SK-N-SH treated with all-trans-retinoic acid at 6 μM for 48 hours (cell line): ENCODE data around the gene NEUROD4.

ENCODE experiments used
- ATAC-seq: fragments of 200-7000 bp; cut with Tn5 transposase; 3 replicates; pipeline ENCODE4 v1.9.1; 2020; ENCODE audit warnings: mild to moderate bottlenecking, moderate library complexity
- BACH2 ChIP-seq: fragments of 250-450 bp; sonication (Bioruptor Pico); IDR thresholded peaks from 2 replicates; pipeline ENCODE4 v1.9.0; 2021; ENCODE audit warnings: mild to moderate bottlenecking, borderline replicate concordance
- CREB5 ChIP-seq: fragments of 250-450 bp; sonication (Bioruptor Pico); IDR thresholded peaks from 2 replicates; pipeline ENCODE4 v1.5.1; 2020; ENCODE audit warnings: low read depth, mild to moderate bottlenecking, moderate library complexity
- CSRNP3 ChIP-seq: fragments of 250-450 bp; sonication (Bioruptor Pico); IDR thresholded peaks from 2 replicates; pipeline ENCODE4 v1.5.1; 2021; ENCODE audit warnings: mild to moderate bottlenecking, moderate library complexity
- ESRRG ChIP-seq: fragments of 250-450 bp; sonication (Bioruptor Pico); IDR thresholded peaks from 2 replicates; pipeline ENCODE4 v1.6.1; 2021; ENCODE audit warnings: mild to moderate bottlenecking
- GLIS3 ChIP-seq: fragments of 250-450 bp; sonication (Bioruptor Pico); IDR thresholded peaks from 2 replicates; pipeline ENCODE4 v1.5.0; 2020; ENCODE audit warnings: mild to moderate bottlenecking, moderate library complexity
- ISL1 ChIP-seq: fragments of 250-450 bp; sonication (Bioruptor Pico); IDR thresholded peaks from 2 replicates; pipeline ENCODE4 v2.1.2; 2022; ENCODE audit warnings: mild to moderate bottlenecking, moderate library complexity
- OSR1 ChIP-seq: fragments of 250-450 bp; sonication (Bioruptor Pico); IDR thresholded peaks from 2 replicates; pipeline ENCODE4 v1.8.0; 2022; ENCODE audit warnings: moderate library complexity, mild to moderate bottlenecking, inconsistent platforms
- PATZ1 ChIP-seq: fragments of 250-450 bp; sonication (Bioruptor Pico); IDR thresholded peaks from 2 replicates; pipeline ENCODE4 v1.8.0; 2020; ENCODE audit warnings: mild to moderate bottlenecking, moderate library complexity, borderline replicate concordance
- POU6F1 ChIP-seq: fragments of 250-450 bp; sonication (Bioruptor Pico); IDR thresholded peaks from 2 replicates; pipeline ENCODE4 v1.8.0; 2021; ENCODE audit warnings: low read depth, mild to moderate bottlenecking, moderate library complexity, borderline replicate concordance
- RARB ChIP-seq: fragments of 250-450 bp; sonication (Bioruptor Pico); IDR thresholded peaks from 2 replicates; pipeline ENCODE4 v1.8.0; 2021; ENCODE audit warnings: mild to moderate bottlenecking, moderate library complexity
- SNAI2 ChIP-seq: fragments of 250-450 bp; sonication (Bioruptor Pico); IDR thresholded peaks from 2 replicates; pipeline ENCODE4 v1.5.0; 2020; ENCODE audit warnings: mild to moderate bottlenecking, moderate library complexity
- TCF4 ChIP-seq: fragments of 250-450 bp; sonication (Bioruptor Pico); IDR thresholded peaks from 2 replicates; pipeline ENCODE4 v1.8.0; 2021; ENCODE audit warnings: mild to moderate bottlenecking, moderate library complexity, borderline replicate concordance
- TOX ChIP-seq: fragments of 250-450 bp; sonication (Bioruptor Pico); IDR thresholded peaks from 2 replicates; pipeline ENCODE4 v1.8.0; 2021; ENCODE audit warnings: mild to moderate bottlenecking, moderate library complexity, borderline replicate concordance
- TSHZ2 ChIP-seq: fragments of 250-450 bp; sonication (Bioruptor Pico); IDR thresholded peaks from 2 replicates; pipeline ENCODE4 v1.5.0; 2020; ENCODE audit warnings: mild to moderate bottlenecking, moderate library complexity
- ZC3H10 ChIP-seq: fragments of 250-450 bp; sonication (Bioruptor Pico); IDR thresholded peaks from 2 replicates; pipeline ENCODE4 v1.5.1; 2021; ENCODE audit warnings: mild to moderate bottlenecking, moderate library complexity
- ZFP3 ChIP-seq: fragments of 250-450 bp; sonication (Bioruptor Pico); IDR thresholded peaks from 2 replicates; pipeline ENCODE4 v1.5.0; 2020; ENCODE audit warnings: mild to moderate bottlenecking, moderate library complexity
- ZNF565 ChIP-seq: fragments of 450-650 bp; formaldehyde crosslinking; conservative IDR thresholded peaks from 2 replicates; pipeline ENCODE4 v1.5.0; 2020; ENCODE audit warnings: low read depth, mild to moderate bottlenecking, moderate library complexity
- ZNF70 ChIP-seq: fragments of 450-650 bp; formaldehyde crosslinking; IDR thresholded peaks from 2 replicates; pipeline ENCODE4 v1.5.0; 2020; ENCODE audit warnings: mild to moderate bottlenecking, moderate library complexity
- ZNF8 ChIP-seq: fragments of 450-650 bp; formaldehyde crosslinking; IDR thresholded peaks from 2 replicates; pipeline ENCODE4 v1.5.0; 2020; ENCODE audit warnings: mild to moderate bottlenecking, moderate library complexity

NEUROD4 gene

GRCh38 chr12:54991991-54992375 lies 27.8 kb upstream of the NEUROD4 start (continued):
- TF ChIP-seq PATZ1 (CRISPR knock-in tag): no peak
- no peak for TF ChIP-seq GLIS3 (CRISPR knock-in tag)
- no peak for TF ChIP-seq BACH2 (CRISPR knock-in tag)
- no peak for TF ChIP-seq TCF4 (CRISPR knock-in tag)
- TF ChIP-seq TOX (CRISPR knock-in tag): no peak
- no peak for TF ChIP-seq SNAI2 (CRISPR knock-in tag)
- TF ChIP-seq ESRRG (CRISPR knock-in tag): no peak
- no peak for TF ChIP-seq POU6F1
- TF ChIP-seq ZC3H10 (CRISPR knock-in tag): no peak
- TF ChIP-seq ZNF565 (CRISPR knock-in tag): no peak
- TF ChIP-seq OSR1 (CRISPR knock-in tag): no peak

- peak; percentile 96 for ATAC-seq
- TF ChIP-seq ISL1 (no peak), OSR1 (CRISPR knock-in tag) (no peak), RARB (CRISPR knock-in tag) (no peak), CREB5 (CRISPR knock-in tag) (no peak), ZNF8 (CRISPR knock-in tag) (no peak), ZNF70 (CRISPR knock-in tag) (no peak), ZC3H10 (CRISPR knock-in tag) (no peak), CSRNP3 (CRISPR knock-in tag) (no peak), ZNF565 (CRISPR knock-in tag) (no peak), TSHZ2 (CRISPR knock-in tag) (no peak), ZFP3 (CRISPR knock-in tag) (no peak), POU6F1 (no peak)
- TF ChIP-seq, all 23 proteins: peak for 0
Observed at GRCh38 chr12:54993181-54993835, 26.5 kb upstream of the NEUROD4 start.

GRCh38 chr12:54996205-54996604 lies 23.6 kb upstream of the NEUROD4 start:
- TF ChIP-seq ZNF8 (CRISPR knock-in tag) (no peak), CSRNP3 (CRISPR knock-in tag) (no peak), TOX (CRISPR knock-in tag) (no peak), RARB (CRISPR knock-in tag) (no peak), TSHZ2 (CRISPR knock-in tag) (no peak), TCF4 (CRISPR knock-in tag) (no peak)
- TF ChIP-seq, all 23 proteins: peak for 0
- no peak for ATAC-seq
